ENCODE data around the gene SLC2A13. TPM values are rescaled to one million over a fixed set of nuclear protein-coding genes. Genes with fewer than 3 reads are reported as not detected.

SLC2A13 gene
- total RNA-seq, 1 experiment from 2014 or later: 7.0 TPM

DNA sequence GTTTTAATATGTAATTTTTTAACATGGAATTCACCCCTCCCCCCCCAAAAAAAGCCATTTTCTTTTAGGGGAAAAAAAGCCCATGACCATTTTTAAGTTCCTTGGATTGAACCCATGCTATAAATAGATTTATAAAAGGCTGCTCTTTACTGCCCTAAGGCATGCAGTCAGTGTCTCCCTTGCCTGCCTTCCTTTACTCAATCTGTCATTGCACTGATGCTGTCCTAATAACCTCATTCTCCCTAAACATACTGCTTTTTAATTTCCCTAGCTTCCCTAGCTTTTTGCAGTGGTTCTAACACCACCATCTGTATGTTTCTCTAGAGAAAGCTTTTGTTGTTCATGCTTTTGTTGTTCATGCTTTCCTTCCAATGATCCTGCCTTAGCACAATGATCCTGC lies 83.0 kb downstream of the SLC2A13 start:
- Histone ChIP-seq H2AFZ (ENCODE audit: low read length) (no peak overlapping the region), H3K23me2 (ENCODE audit: insufficient read length, low read depth, low read length, poor library complexity, severe bottlenecking) (no peaks in the 10 kb centered on the region), H4K8ac (replicated peaks; ENCODE audit: insufficient read length, low read depth, low read length) (no peak overlapping the region), H3K4ac (ENCODE audit: low read depth, low read length) (no peak overlapping the region), H3K79me1 (ENCODE audit: insufficient read depth, low read depth, low read length, poor library complexity, severe bottlenecking) (peaks cover 2% of the 10 kb centered on the region), H2BK20ac (ENCODE audit: low read depth, low read length, poor library complexity, severe bottlenecking) (no peak overlapping the region), H3K27me3 (ENCODE audit: insufficient read depth, low read length) (no peaks in the 10 kb centered on the region), H2BK120ac (ENCODE audit: low read depth, low read length, poor library complexity, severe bottlenecking) (no peak overlapping the region), H3K4me2 (ENCODE audit: insufficient read depth, insufficient read length, low read length) (no peak overlapping the region), H3K18ac (ENCODE audit: insufficient read length, low read depth, low read length) (no peak overlapping the region), H3T11ph (ENCODE audit: low read length) (no peak overlapping the region), H3K79me2 (ENCODE audit: insufficient read depth, low read length) (no peaks in the 10 kb centered on the region), H3K9ac (ENCODE audit: extremely low read depth, insufficient read length, low read length) (no peak overlapping the region), H2BK5ac (ENCODE audit: insufficient read length, low read length) (no peak overlapping the region), H3K56ac (ENCODE audit: insufficient read length, low read depth, low read length) (no peak overlapping the region), H3K9me3 (ENCODE audit: control insufficient read depth, low read depth, low read length) (no peaks in the 10 kb centered on the region), H4K5ac (ENCODE audit: insufficient read length, low read depth, low read length) (no peak overlapping the region), H3K14ac (ENCODE audit: insufficient read depth, low read length) (no peak overlapping the region), H2AK5ac (ENCODE audit: insufficient read length, low read length) (no peak overlapping the region), H4K91ac (ENCODE audit: insufficient read length, low read depth, low read length) (no peak overlapping the region), H2BK12ac (ENCODE audit: insufficient read length, low read depth, low read length) (no peak overlapping the region), H3K23ac (ENCODE audit: insufficient read length, low read depth, low read length) (no peak overlapping the region), H2BK15ac (ENCODE audit: low read depth, low read length) (no peak overlapping the region), H3K27ac (ENCODE audit: insufficient read length, low read depth, low read length) (no peak overlapping the region), H4K20me1 (ENCODE audit: control insufficient read depth, insufficient read depth, insufficient read length) (no peaks in the 10 kb centered on the region), H3K4me1 (ENCODE audit: insufficient read depth, low read length) (peaks cover 7% of the 10 kb centered on the region; the same call in 1 of the 2 replicates)
- TF ChIP-seq, protein P1, sequence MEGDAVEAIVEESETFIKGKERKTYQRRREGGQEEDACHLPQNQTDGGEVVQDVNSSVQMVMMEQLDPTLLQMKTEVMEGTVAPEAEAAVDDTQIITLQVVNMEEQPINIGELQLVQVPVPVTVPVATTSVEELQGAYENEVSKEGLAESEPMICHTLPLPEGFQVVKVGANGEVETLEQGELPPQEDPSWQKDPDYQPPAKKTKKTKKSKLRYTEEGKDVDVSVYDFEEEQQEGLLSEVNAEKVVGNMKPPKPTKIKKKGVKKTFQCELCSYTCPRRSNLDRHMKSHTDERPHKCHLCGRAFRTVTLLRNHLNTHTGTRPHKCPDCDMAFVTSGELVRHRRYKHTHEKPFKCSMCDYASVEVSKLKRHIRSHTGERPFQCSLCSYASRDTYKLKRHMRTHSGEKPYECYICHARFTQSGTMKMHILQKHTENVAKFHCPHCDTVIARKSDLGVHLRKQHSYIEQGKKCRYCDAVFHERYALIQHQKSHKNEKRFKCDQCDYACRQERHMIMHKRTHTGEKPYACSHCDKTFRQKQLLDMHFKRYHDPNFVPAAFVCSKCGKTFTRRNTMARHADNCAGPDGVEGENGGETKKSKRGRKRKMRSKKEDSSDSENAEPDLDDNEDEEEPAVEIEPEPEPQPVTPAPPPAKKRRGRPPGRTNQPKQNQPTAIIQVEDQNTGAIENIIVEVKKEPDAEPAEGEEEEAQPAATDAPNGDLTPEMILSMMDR (conservative IDR thresholded peaks at IDR 0.05): no peak
- no peaks in the 10 kb centered on the region for H3K27me3 Mint-ChIP-seq (ENCODE audit: low read depth)
- DNase-seq: no peak
- H3K4me1 Mint-ChIP-seq: peaks cover 33 to 46% of the 10 kb centered on the region in 2 experiments
- peaks cover 0 to 7% (median 6%) of the 10 kb centered on the region in 3 experiments; a peak in 5 of 7 replicates for H3K36me3 Mint-ChIP-seq (ENCODE audit: insufficient read depth in 1 of 3, low read depth in 3 of 3)
- no peaks in the 10 kb centered on the region for H3K9me3 Mint-ChIP-seq
- H3K4me3 Mint-ChIP-seq: no peak overlapping the region
- H3K27ac Mint-ChIP-seq: no peak overlapping the region
